Lower leg skin (tissue), 3 donors: ENCODE data around the gene MTHFD2.

Experiments used
- CTCF ChIP-seq, 3 donors: fragments of 450-650 bp; IDR thresholded peaks; one replicate each; pipeline ENCODE4 v1.5.1; 2016; ENCODE audit warnings: antibody characterized with exemption in 3 of 3, mild to moderate bottlenecking in 3 of 3, moderate library complexity in 2 of 3
- POLR2A ChIP-seq, 2 donors: fragments of 450-650 bp; IDR thresholded peaks; one replicate each; pipeline ENCODE4 v1.6.1; 2016 to 2017; ENCODE audit warnings: antibody characterized with exemption in 2 of 2, mild to moderate bottlenecking in 1 of 2, moderate library complexity in 1 of 2

- TF ChIP-seq CTCF (IDR thresholded peaks at IDR 0.05) = no peak
- no peak for TF ChIP-seq POLR2A (IDR thresholded peaks at IDR 0.05)
Measured at GRCh38 chr2:74244286-74244685, 45.9 kb downstream of the MTHFD2 start.
